Measurements from ENCODE around the gene PIM1.

Gene PIM1

GRCh38 chr6:37139230-37139962 lies 30.6 kb upstream of the PIM1 start:
- TF ChIP-seq ZFX (IDR thresholded peaks at IDR 0.05; ENCODE audit: borderline replicate concordance) (no peak), CTCF (IDR thresholded peaks at IDR 0.05) (no peak)
- H3K27ac ChIP-seq = no peak overlapping the region

GRCh38 chr6:37140145-37140544 lies 29.8 kb upstream of the PIM1 start:
- no peak overlapping the region for H3K27ac ChIP-seq
- no peak for TF ChIP-seq CTCF (IDR thresholded peaks at IDR 0.05)
- TF ChIP-seq ZFX (IDR thresholded peaks at IDR 0.05; ENCODE audit: borderline replicate concordance) = no peak

GRCh38 chr6:37141281-37142049 lies 28.5 kb upstream of the PIM1 start:
- H3K27ac ChIP-seq = no peak overlapping the region
- TF ChIP-seq CTCF (IDR thresholded peaks at IDR 0.05) = no peak
- no peak for TF ChIP-seq ZFX (IDR thresholded peaks at IDR 0.05; ENCODE audit: borderline replicate concordance)

GRCh38 chr6:37142050-37142614 lies 27.8 kb upstream of the PIM1 start:
- no peak for TF ChIP-seq CTCF (IDR thresholded peaks at IDR 0.05)
- TF ChIP-seq ZFX (IDR thresholded peaks at IDR 0.05; ENCODE audit: borderline replicate concordance) = no peak
- no peak overlapping the region for H3K27ac ChIP-seq

- TF ChIP-seq ZFX (IDR thresholded peaks at IDR 0.05; ENCODE audit: borderline replicate concordance) (no peak), CTCF (IDR thresholded peaks at IDR 0.05) (no peak)
- H3K27ac ChIP-seq = no peak overlapping the region
Measured at GRCh38 chr6:37143585-37143984, 26.4 kb upstream of the PIM1 start.

- TF ChIP-seq ZFX (IDR thresholded peaks at IDR 0.05; ENCODE audit: borderline replicate concordance) (no peak), CTCF (IDR thresholded peaks at IDR 0.05) (no peak)
Measured at GRCh38 chr6:37145443-37145842, 24.5 kb upstream of the PIM1 start.

GRCh38 chr6:37146735-37147157 lies 23.2 kb upstream of the PIM1 start:
- TF ChIP-seq CTCF (IDR thresholded peaks at IDR 0.05) (no peak), ZFX (IDR thresholded peaks at IDR 0.05; ENCODE audit: borderline replicate concordance) (no peak)
- H3K27ac ChIP-seq = no peak overlapping the region

More at GRCh38 chr6:37145443-37145842, 24.5 kb upstream of the PIM1 start:
- H3K27ac ChIP-seq = no peak overlapping the region

Data from 22Rv1 (cell line).